Measurements from ENCODE around the gene APOA5. TPM values are rescaled to one million over a fixed set of nuclear protein-coding genes. Genes with fewer than 3 reads are reported as not detected.

Gene APOA5
- total RNA-seq, 2 experiments from 2014 or later = not detected

- Mint-ChIP-seq H3K9me3 (ENCODE audit: low read depth) (no peaks in the 10 kb centered on the region), H3K4me1 (no peaks in the 10 kb centered on the region), H3K4me3 (no peak within 1 kb of the TSS), H3K27ac (no peak within 1 kb of the TSS), H3K36me3 (no peaks in the 10 kb centered on the region), H3K27me3 (no peaks in the 10 kb centered on the region)
- DNase-seq = no peak
- CTCF ChIA-PET = interaction anchor here (0.5 to 3.4 kb wide), 3 partner anchors 11 to 451 kb away, joined by 3 to 11 read pairs (median 3); partner anchors contain the start of gene APOA5
- no peak for ATAC-seq
These were observed 31.6 kb upstream of the APOA5 start, which contains the start of gene APOA4 for GRCh38 chr11:116823031-116823843. Gene APOA4 (minus strand): TSS chr11:116823304. CDS start chr11:116823191, 113 bp downstream.

GRCh38 chr11:116822575-116822974 is 30.9 kb upstream of the APOA5 start:
- ATAC-seq = no peak
- CTCF ChIA-PET = interaction anchor here (1.3 to 3.4 kb wide), 3 partner anchors 10 to 90 kb away, joined by 3 to 11 read pairs (median 5); partner anchors contain the start of gene APOA5

DNA sequence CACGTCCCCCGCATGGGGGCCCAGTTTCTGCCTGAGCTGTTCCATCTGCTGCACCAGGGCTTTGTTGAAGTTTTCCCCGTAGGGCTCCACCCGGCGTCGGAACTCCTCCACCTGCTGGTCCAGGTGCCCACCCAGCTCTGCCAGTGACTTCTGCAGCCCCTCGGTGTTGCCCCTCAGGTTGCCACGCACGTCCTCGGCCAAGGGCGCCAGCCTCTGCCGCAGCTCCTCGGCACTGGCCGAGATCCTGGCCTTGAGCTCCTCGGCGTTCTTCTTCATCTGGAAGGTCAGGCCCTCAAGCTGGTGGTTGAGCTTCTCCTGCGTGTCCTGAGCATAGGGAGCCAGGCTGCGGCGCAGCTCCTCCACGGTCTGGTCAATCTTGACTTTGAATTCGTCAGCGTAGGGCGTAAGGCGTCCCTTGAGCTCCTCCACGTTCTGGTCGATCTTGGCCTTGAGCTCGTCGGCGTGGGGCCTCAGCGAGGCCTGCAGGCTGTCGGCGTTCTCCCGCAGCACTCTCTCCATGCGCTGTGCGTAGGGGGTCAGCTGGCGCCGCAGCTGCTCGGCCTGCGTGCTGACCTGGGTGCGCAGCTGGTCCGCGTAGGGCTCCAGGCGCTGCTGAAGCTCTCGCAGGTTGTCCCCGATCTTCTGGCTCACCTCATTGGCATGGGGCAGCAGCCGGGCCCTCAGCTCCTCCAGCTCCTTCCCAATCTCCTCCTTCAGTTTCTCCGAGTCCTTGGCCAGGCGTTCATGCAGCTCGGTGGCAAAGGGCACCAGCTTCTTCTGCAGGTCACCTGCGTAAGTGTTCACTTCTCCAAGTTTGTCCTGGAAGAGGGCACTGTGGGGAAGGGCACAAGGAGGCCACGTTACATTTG is 29.6 kb upstream of the APOA5 start:
- H3K27ac Mint-ChIP-seq = no peak overlapping the region
- no peaks in the 10 kb centered on the region for H3K36me3 Mint-ChIP-seq
- H3K9me3 Mint-ChIP-seq (ENCODE audit: low read depth) = no peaks in the 10 kb centered on the region
- CTCF ChIA-PET = interaction anchor here (1.1 to 3.4 kb wide), 3 partner anchors 12 to 88 kb away, joined by 3 to 11 read pairs (median 5); partner anchors contain the start of gene APOA5
- DNase-seq = no peak
- no peak overlapping the region for H3K4me3 Mint-ChIP-seq
- no peaks in the 10 kb centered on the region for H3K27me3 Mint-ChIP-seq
- H3K4me1 Mint-ChIP-seq = no peaks in the 10 kb centered on the region
- ATAC-seq = no peak

More at GRCh38 chr11:116822575-116822974, 30.9 kb upstream of the APOA5 start:
- Mint-ChIP-seq H3K27me3 (no peaks in the 10 kb centered on the region), H3K4me3 (no peak overlapping the region), H3K36me3 (no peaks in the 10 kb centered on the region), H3K27ac (no peak overlapping the region), H3K9me3 (ENCODE audit: low read depth) (no peaks in the 10 kb centered on the region), H3K4me1 (no peaks in the 10 kb centered on the region)
- DNase-seq = no peak

DNA sequence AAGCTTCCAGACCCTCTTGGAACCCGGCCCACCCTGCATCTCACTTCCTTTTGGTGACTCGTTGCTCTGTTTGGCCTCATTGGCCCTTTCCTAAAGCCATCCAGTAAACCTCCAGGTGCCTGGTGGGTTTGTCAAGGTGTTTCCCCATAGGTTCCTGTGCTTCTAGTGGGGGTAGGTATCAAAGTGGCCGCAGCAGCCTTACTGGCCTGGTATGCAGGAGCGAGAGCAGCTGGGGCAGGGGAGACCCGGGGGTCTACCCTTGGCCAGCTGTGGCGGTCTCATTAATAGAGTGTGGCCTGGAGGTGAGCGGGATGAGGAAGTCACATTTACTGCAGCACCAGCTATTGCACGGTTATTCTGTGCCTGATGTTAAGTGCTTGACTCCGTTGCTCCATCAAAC is 27.4 kb upstream of the APOA5 start:
- CTCF ChIA-PET = no interaction called here
- H3K9me3 Mint-ChIP-seq (ENCODE audit: low read depth) = no peaks in the 10 kb centered on the region
- ATAC-seq = no peak

DNA sequence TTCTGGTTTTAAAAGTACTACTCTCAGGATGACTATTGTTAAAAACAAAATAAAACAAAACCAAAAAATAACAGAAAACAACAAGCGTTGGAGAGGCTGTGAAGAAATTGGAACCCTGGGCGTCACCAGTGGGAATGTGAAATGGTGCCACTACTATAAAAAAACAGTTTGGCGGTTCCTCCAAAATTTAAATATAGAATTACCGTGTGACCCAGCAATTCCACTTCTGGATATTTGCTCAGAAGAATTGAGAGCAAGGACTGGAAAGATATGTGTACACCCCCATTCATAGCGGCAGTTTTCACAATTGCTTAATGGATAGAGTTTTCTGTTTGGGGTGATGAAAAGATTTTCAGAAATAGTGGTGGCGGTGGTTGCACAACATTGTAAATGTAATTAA is 22.8 kb upstream of the APOA5 start:
- Mint-ChIP-seq H3K9me3 (ENCODE audit: low read depth) (no peaks in the 10 kb centered on the region), H3K4me1 (no peaks in the 10 kb centered on the region), H3K27me3 (no peaks in the 10 kb centered on the region), H3K27ac (no peak overlapping the region), H3K4me3 (no peak overlapping the region), H3K36me3 (no peaks in the 10 kb centered on the region)
- CTCF ChIA-PET = no interaction called here
- ATAC-seq (no peak), DNase-seq (no peak)

More for the DNA sequence above, 27.4 kb upstream of the APOA5 start:
- no peak for DNase-seq
- H3K4me1 Mint-ChIP-seq = no peaks in the 10 kb centered on the region
- H3K36me3 Mint-ChIP-seq = no peaks in the 10 kb centered on the region
- H3K4me3 Mint-ChIP-seq = no peak overlapping the region
- no peaks in the 10 kb centered on the region for H3K27me3 Mint-ChIP-seq
- no peak overlapping the region for H3K27ac Mint-ChIP-seq

DNA sequence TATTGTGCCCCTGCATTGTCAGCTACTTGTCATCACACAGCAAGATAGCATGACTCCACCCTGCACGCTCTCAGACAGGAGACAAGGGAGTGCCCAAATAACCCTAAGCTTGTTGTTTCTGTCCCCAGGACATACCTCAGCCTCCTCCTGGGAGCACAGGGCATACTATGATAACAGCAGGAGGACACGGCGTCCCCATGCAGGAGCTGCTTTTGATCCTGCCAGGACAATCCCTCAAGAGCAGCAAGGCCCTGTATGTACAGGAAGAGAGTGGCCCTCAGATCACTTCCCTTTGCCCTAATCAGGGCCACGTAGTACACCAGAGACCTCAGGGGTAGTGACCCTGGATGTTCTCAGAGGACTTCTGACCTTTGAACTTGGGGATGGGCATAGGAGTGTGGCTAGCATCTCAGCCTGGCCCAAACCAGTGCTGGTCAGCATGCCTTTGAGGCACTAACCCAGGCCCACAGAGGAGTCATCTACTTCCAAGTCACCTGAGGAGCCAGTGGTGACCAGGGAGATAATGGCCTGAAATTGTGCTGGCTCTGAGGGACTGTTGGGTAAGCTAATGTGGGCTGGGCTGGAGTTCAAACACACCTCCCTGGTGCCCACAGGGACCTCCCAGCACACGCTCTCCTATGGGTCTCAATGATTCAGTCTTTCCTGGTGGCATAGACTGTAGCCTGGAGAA is 22.2 kb upstream of the APOA5 start:
- DNase-seq (peak; percentile 36), ATAC-seq (no peak)
- Mint-ChIP-seq H3K4me1 (no peaks in the 10 kb centered on the region), H3K27ac (no peak overlapping the region), H3K27me3 (no peaks in the 10 kb centered on the region), H3K9me3 (ENCODE audit: low read depth) (no peaks in the 10 kb centered on the region), H3K4me3 (no peak overlapping the region), H3K36me3 (no peaks in the 10 kb centered on the region)
- CTCF ChIA-PET = interaction anchor here (1.0 to 2.1 kb wide), 5 partner anchors 9 to 23 kb away, joined by 3 to 10 read pairs (median 5); partner anchors contain the start of gene APOA5

- Mint-ChIP-seq H3K27me3 (no peaks in the 10 kb centered on the region), H3K4me1 (no peaks in the 10 kb centered on the region), H3K9me3 (ENCODE audit: low read depth) (no peaks in the 10 kb centered on the region), H3K27ac (no peak overlapping the region), H3K4me3 (no peak overlapping the region), H3K36me3 (no peaks in the 10 kb centered on the region)
- CTCF ChIA-PET = interaction anchor here (0.7 to 2.1 kb wide), 7 partner anchors 8 to 23 kb away, joined by 3 to 10 read pairs (median 3); partner anchors contain the start of genes APOA4 and APOA5
- ATAC-seq (no peak), DNase-seq (no peak)
These were observed 21.5 kb upstream of the APOA5 start for GRCh38 chr11:116813170-116813569.

- ATAC-seq (no peak), DNase-seq (no peak)
- H3K36me3 Mint-ChIP-seq = no peaks in the 10 kb centered on the region
- CTCF ChIA-PET = interaction anchor here (1.0 to 2.1 kb wide), 3 partner anchors 11 to 24 kb away, joined by 3 to 8 read pairs (median 5); partner anchors contain the start of gene APOA4
- H3K4me3 Mint-ChIP-seq = no peak overlapping the region
- no peak overlapping the region for H3K27ac Mint-ChIP-seq
- H3K9me3 Mint-ChIP-seq (ENCODE audit: low read depth) = no peaks in the 10 kb centered on the region
- H3K27me3 Mint-ChIP-seq = no peaks in the 10 kb centered on the region
- H3K4me1 Mint-ChIP-seq = no peaks in the 10 kb centered on the region
These were observed 20.4 kb upstream of the APOA5 start for GRCh38 chr11:116812109-116812508.

- H3K27ac Mint-ChIP-seq = no peak overlapping the region
- H3K4me3 Mint-ChIP-seq = no peak overlapping the region
- no peaks in the 10 kb centered on the region for H3K36me3 Mint-ChIP-seq
- H3K27me3 Mint-ChIP-seq = no peaks in the 10 kb centered on the region
- ATAC-seq (no peak), DNase-seq (no peak)
- H3K4me1 Mint-ChIP-seq = no peaks in the 10 kb centered on the region
- no peaks in the 10 kb centered on the region for H3K9me3 Mint-ChIP-seq (ENCODE audit: low read depth)
- CTCF ChIA-PET = interaction anchor here (1.0 kb wide), 1 partner anchor 24 kb away, joined by 4 read pairs; no protein-coding TSS in a partner anchor
These were observed 19.5 kb upstream of the APOA5 start for GRCh38 chr11:116811194-116811593.

GRCh38 chr11:116808262-116809175 is 16.8 kb upstream of the APOA5 start:
- peaks cover 3% of the 10 kb centered on the region for H3K27me3 Mint-ChIP-seq
- ATAC-seq (no peak), DNase-seq (no peak)
- H3K4me1 Mint-ChIP-seq = no peaks in the 10 kb centered on the region
- CTCF ChIA-PET = interaction anchor here (1.0 kb wide), 1 partner anchor 27 kb away, joined by 3 read pairs; no protein-coding TSS in a partner anchor
- no peak overlapping the region for H3K4me3 Mint-ChIP-seq
- H3K9me3 Mint-ChIP-seq (ENCODE audit: low read depth) = no peaks in the 10 kb centered on the region
- no peaks in the 10 kb centered on the region for H3K36me3 Mint-ChIP-seq
- no peak overlapping the region for H3K27ac Mint-ChIP-seq

- H3K4me1 Mint-ChIP-seq = no peaks in the 10 kb centered on the region
- H3K27me3 Mint-ChIP-seq = peaks cover 4% of the 10 kb centered on the region
- no peaks in the 10 kb centered on the region for H3K36me3 Mint-ChIP-seq
- H3K9me3 Mint-ChIP-seq (ENCODE audit: low read depth) = no peaks in the 10 kb centered on the region
- no peak overlapping the region for H3K4me3 Mint-ChIP-seq
- DNase-seq = no peak
- CTCF ChIA-PET = no interaction called here
- H3K27ac Mint-ChIP-seq = no peak overlapping the region
- no peak for ATAC-seq
These were observed 16.1 kb upstream of the APOA5 start for GRCh38 chr11:116807601-116808261.
